ENCODE data around the gene LENEP. TPM values are rescaled to one million over a fixed set of nuclear protein-coding genes. Genes with fewer than 3 reads are reported as not detected.

LENEP gene
- total RNA-seq, 1 donor = not detected

GRCh38 chr1:154996966-154997701 lies 3.7 kb downstream of the LENEP start:
- no peak overlapping the region for H2AFZ ChIP-seq (ENCODE audit: low read length)
- TF ChIP-seq, protein P1, sequence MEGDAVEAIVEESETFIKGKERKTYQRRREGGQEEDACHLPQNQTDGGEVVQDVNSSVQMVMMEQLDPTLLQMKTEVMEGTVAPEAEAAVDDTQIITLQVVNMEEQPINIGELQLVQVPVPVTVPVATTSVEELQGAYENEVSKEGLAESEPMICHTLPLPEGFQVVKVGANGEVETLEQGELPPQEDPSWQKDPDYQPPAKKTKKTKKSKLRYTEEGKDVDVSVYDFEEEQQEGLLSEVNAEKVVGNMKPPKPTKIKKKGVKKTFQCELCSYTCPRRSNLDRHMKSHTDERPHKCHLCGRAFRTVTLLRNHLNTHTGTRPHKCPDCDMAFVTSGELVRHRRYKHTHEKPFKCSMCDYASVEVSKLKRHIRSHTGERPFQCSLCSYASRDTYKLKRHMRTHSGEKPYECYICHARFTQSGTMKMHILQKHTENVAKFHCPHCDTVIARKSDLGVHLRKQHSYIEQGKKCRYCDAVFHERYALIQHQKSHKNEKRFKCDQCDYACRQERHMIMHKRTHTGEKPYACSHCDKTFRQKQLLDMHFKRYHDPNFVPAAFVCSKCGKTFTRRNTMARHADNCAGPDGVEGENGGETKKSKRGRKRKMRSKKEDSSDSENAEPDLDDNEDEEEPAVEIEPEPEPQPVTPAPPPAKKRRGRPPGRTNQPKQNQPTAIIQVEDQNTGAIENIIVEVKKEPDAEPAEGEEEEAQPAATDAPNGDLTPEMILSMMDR (IDR thresholded peaks at IDR 0.05; ENCODE audit: extremely low read depth, low read depth, low read length) = no peak
- H3K9me3 ChIP-seq (ENCODE audit: low read depth, low read length) = no peaks in the 10 kb centered on the region
- peaks cover 15% of the 10 kb centered on the region for H3K4me1 ChIP-seq (ENCODE audit: insufficient read depth, low read length)
- H3K4me2 ChIP-seq (ENCODE audit: insufficient read depth, low read length) = no peak overlapping the region
- no peaks in the 10 kb centered on the region for H4K20me1 ChIP-seq (ENCODE audit: insufficient read depth, low read length)
- H3K27me3 ChIP-seq (ENCODE audit: insufficient read depth, low read length) = no peaks in the 10 kb centered on the region
- H3K36me3 ChIP-seq (ENCODE audit: insufficient read depth, low read length) = no peaks in the 10 kb centered on the region
- no peak overlapping the region for H3K27ac ChIP-seq (ENCODE audit: low read depth, low read length)
- no peak overlapping the region for H3K4me3 ChIP-seq (ENCODE audit: insufficient read depth, low read length)
- H3K79me2 ChIP-seq (ENCODE audit: insufficient read depth, low read length) = no peaks in the 10 kb centered on the region
- no peak for DNase-seq (ENCODE audit: insufficient read length, low spot score, missing footprints)

DNA sequence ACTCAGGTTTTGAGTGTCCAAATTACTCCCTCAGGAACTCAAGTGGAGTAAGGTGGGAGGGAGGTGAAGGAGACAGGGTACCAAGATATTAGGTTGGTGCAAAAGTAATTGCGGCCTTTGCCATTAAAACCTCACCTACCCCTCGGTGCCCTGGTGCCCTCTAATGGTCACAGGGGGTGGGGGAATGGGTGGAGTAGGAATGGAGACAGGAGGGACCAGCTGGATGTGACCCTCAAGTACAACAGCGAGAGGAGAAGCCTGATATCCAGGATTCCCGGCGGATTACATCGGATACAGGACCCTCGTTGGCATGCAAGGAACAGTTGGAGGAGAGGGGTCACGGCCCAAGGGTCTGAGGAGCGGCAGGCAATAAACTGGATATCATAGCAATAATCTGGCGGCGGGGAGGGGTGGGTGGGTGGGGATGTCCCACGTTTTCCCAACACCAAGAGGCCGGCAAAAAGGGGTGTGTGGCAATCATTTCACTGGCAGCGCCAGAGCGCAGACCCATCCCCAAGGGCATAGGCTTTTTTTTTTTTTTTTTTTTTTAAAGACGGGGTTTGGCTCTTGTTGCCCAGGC lies 4.9 kb downstream of the LENEP start:
- TF ChIP-seq, protein P1 (IDR thresholded peaks at IDR 0.05; ENCODE audit: extremely low read depth, low read depth, low read length) = peak; percentile 11
- Histone ChIP-seq H4K20me1 (ENCODE audit: insufficient read depth, low read length) (no peaks in the 10 kb centered on the region), H3K36me3 (ENCODE audit: insufficient read depth, low read length) (no peaks in the 10 kb centered on the region)

GRCh38 chr1:154998818-154999570 lies 5.6 kb downstream of the LENEP start:
- Histone ChIP-seq H3K27ac (ENCODE audit: low read depth, low read length) (no peak overlapping the region), H3K4me1 (ENCODE audit: insufficient read depth, low read length) (peaks cover 15% of the 10 kb centered on the region), H3K79me2 (ENCODE audit: insufficient read depth, low read length) (peaks cover 14% of the 10 kb centered on the region), H3K4me2 (ENCODE audit: insufficient read depth, low read length) (peak overlapping the region; percentile 87), H3K36me3 (ENCODE audit: insufficient read depth, low read length) (no peaks in the 10 kb centered on the region), H3K4me3 (ENCODE audit: insufficient read depth, low read length) (peak overlapping the region; percentile 67), H3K9me3 (ENCODE audit: low read depth, low read length) (no peaks in the 10 kb centered on the region), H2AFZ (ENCODE audit: low read length) (peak overlapping the region; percentile 85), H3K27me3 (ENCODE audit: insufficient read depth, low read length) (no peaks in the 10 kb centered on the region), H4K20me1 (ENCODE audit: insufficient read depth, low read length) (no peaks in the 10 kb centered on the region)
- peak; percentile 94 for DNase-seq (ENCODE audit: insufficient read length, low spot score, missing footprints)
- TF ChIP-seq, protein P1 (IDR thresholded peaks at IDR 0.05; ENCODE audit: extremely low read depth, low read depth, low read length) = peak; percentile 87

More for the DNA sequence above, 4.9 kb downstream of the LENEP start:
- no peak for DNase-seq (ENCODE audit: insufficient read length, low spot score, missing footprints)
- no peak overlapping the region for H3K4me3 ChIP-seq (ENCODE audit: insufficient read depth, low read length)
- H3K9me3 ChIP-seq (ENCODE audit: low read depth, low read length) = no peaks in the 10 kb centered on the region
- peaks cover 7% of the 10 kb centered on the region for H3K79me2 ChIP-seq (ENCODE audit: insufficient read depth, low read length)
- H3K27me3 ChIP-seq (ENCODE audit: insufficient read depth, low read length) = no peaks in the 10 kb centered on the region
- H2AFZ ChIP-seq (ENCODE audit: low read length) = no peak overlapping the region
- H3K4me1 ChIP-seq (ENCODE audit: insufficient read depth, low read length) = peaks cover 15% of the 10 kb centered on the region
- no peak overlapping the region for H3K27ac ChIP-seq (ENCODE audit: low read depth, low read length)
- H3K4me2 ChIP-seq (ENCODE audit: insufficient read depth, low read length) = no peak overlapping the region

Measured in osteoblast (primary cell).